B cell (primary cell): ENCODE results near the gene ANKRD23.

Experiments
- CTCF ChIP-seq: fragments of 200-600 bp; IDR thresholded peaks from one replicate; pipeline ENCODE4 v1.8.0; 2022; ENCODE audit warnings: antibody characterized with exemption, mild to moderate bottlenecking
- EZH2 ChIP-seq: IDR thresholded peaks from 2 replicates; pipeline ENCODE4 v1.6.1; 2012; ENCODE audit warnings: borderline replicate concordance, low read depth, mild to moderate bottlenecking, moderate library complexity, low read length; ENCODE audit not compliant: insufficient read depth, poor library complexity, severe bottlenecking

GRCh38 chr2:96838345-96839292 is 5.2 kb downstream of the ANKRD23 start:
- no peak for TF ChIP-seq CTCF
- TF ChIP-seq EZH2 = no peak
